HEK293T (cell line): Measurements from ENCODE around the gene CEP192.

Experiments
- BHLHE40 ChIP-seq: fragments of 450-650 bp; IDR thresholded peaks from 2 replicates; pipeline ENCODE4 v1.6.1; 2016; ENCODE audit warnings: mild to moderate bottlenecking, moderate library complexity, borderline replicate concordance
- CTBP1 ChIP-seq: fragments of 450-650 bp; IDR thresholded peaks from 2 replicates; pipeline ENCODE4 v1.6.1; 2016; ENCODE audit warnings: borderline replicate concordance
- ELF4 ChIP-seq: fragments of 450-650 bp; IDR thresholded peaks from 2 replicates; pipeline ENCODE4 v1.6.1; 2017; ENCODE audit warnings: antibody characterized with exemption
- FOXA1 ChIP-seq: fragments of 450-650 bp; IDR thresholded peaks from 2 replicates; pipeline ENCODE4 v1.6.1; 2016; ENCODE audit warnings: mild to moderate bottlenecking
- FOXK2 ChIP-seq: fragments of 450-650 bp; IDR thresholded peaks from 2 replicates; pipeline ENCODE4 v1.6.1; 2016; ENCODE audit warnings: mild to moderate bottlenecking
- FOXM1 ChIP-seq: fragments of 450-650 bp; IDR thresholded peaks from 2 replicates; pipeline ENCODE4 v1.6.1; 2017; ENCODE audit warnings: mild to moderate bottlenecking, borderline replicate concordance
- HDGF ChIP-seq: fragments of 450-650 bp; IDR thresholded peaks from 2 replicates; pipeline ENCODE4 v1.6.1; 2017; ENCODE audit warnings: antibody characterized with exemption, borderline replicate concordance
- L3MBTL2 ChIP-seq: fragments of 450-650 bp; conservative IDR thresholded peaks from 2 replicates; pipeline ENCODE4 v1.6.1; 2016; ENCODE audit warnings: mild to moderate bottlenecking
- LEF1 ChIP-seq: fragments of 450-650 bp; IDR thresholded peaks from 2 replicates; pipeline ENCODE4 v1.6.1; 2017; ENCODE audit warnings: mild to moderate bottlenecking, borderline replicate concordance
- NFRKB ChIP-seq: fragments of 450-650 bp; IDR thresholded peaks from 2 replicates; pipeline ENCODE4 v1.6.1; 2016; ENCODE audit warnings: mild to moderate bottlenecking, moderate library complexity
- SP1 ChIP-seq: fragments of 450-650 bp; IDR thresholded peaks from 2 replicates; pipeline ENCODE4 v1.6.1; 2017
- SUZ12 ChIP-seq: fragments of 450-650 bp; IDR thresholded peaks from 2 replicates; pipeline ENCODE4 v1.6.1; 2016; ENCODE audit warnings: mild to moderate bottlenecking
- ZNF384 ChIP-seq: fragments of 450-650 bp; IDR thresholded peaks from 2 replicates; pipeline ENCODE4 v1.6.1; 2016
- TF ChIP-seq, protein P1 (sequence below): fragments of 450-650 bp; IDR thresholded peaks from 2 replicates; pipeline ENCODE4 v1.6.1; 2016

DNA sequence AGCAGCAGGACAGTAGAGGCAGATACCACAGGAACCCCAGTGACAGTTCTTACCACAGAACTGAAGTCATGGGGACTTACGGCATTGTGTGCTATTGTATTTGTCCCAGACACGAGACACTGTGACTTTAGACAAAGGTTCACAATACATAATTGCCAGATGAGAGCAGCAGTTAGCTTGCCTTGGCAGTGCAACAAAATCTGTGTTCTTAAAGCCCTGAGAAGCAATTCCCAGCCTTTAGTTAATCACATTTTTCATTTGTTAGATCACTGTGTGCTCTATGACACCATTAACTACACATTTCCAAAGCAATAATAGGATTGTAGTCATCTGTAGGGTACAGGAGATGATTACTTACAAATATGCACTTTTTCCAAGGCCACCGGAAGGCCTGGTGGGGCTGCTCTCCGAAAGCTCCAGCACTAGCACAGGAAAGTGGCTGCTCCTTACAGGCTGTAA is 129.8 kb downstream of the CEP192 start:
- TF ChIP-seq NFRKB (no peak), ELF4 (no peak), SUZ12 (no peak), SP1 (no peak), LEF1 (no peak), BHLHE40 (no peak), FOXK2 (no peak), FOXA1 (no peak), FOXM1 (no peak), L3MBTL2 (no peak), HDGF (no peak), CTBP1 (no peak), ZNF384 (no peak)
- TF ChIP-seq, protein P1, sequence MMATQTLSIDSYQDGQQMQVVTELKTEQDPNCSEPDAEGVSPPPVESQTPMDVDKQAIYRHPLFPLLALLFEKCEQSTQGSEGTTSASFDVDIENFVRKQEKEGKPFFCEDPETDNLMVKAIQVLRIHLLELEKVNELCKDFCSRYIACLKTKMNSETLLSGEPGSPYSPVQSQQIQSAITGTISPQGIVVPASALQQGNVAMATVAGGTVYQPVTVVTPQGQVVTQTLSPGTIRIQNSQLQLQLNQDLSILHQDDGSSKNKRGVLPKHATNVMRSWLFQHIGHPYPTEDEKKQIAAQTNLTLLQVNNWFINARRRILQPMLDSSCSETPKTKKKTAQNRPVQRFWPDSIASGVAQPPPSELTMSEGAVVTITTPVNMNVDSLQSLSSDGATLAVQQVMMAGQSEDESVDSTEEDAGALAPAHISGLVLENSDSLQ, result no peak
